Right lobe of liver (tissue), 4 donors: ENCODE data around the gene ZMYND8.
"Not testable (repeated sequence)": the region's sequence is repeated elsewhere in the genome, so short reads cannot be mapped to it uniquely, and the experiment has no call there.

Source experiments
- CTCF ChIP-seq, 4 donors: fragments of 200-600 bp in 3 of 4; fragments of 450-650 bp in 1 of 4; IDR thresholded peaks; one replicate each; pipeline versions ENCODE4 v1.5.1 to v1.8.0; 2016 to 2022; ENCODE audit warnings: antibody characterized with exemption in 4 of 4, mild to moderate bottlenecking in 2 of 4
- POLR2A ChIP-seq: fragments of 450-650 bp; IDR thresholded peaks from one replicate; pipeline ENCODE4 v1.6.1; 2017; ENCODE audit warnings: antibody characterized with exemption, mild to moderate bottlenecking
- donor health status: DM: no; HTN: no; CAD: no.
- donor health status: DM: no; HTN: no; CAD: no.
- donor health status: DM: no; HTN: yes; CAD: no.

GRCh38 chr20:47307569-47307968 lies 48.9 kb downstream of the ZMYND8 start:
- not testable (repeated sequence) for TF ChIP-seq CTCF (IDR thresholded peaks at IDR 0.05); POLR2A
